WI38 (cell line): ENCODE measurements around the gene STARD13.
A peak's percentile ranks its signal among the peaks of the same experiment; 100 is the strongest.

Experiments
- H3K4me3 ChIP-seq: 2 replicates; pipeline ENCODE4 v1.5.1; 2011; ENCODE audit warnings: low read depth, mild to moderate bottlenecking, control low read depth, low read length
- TF ChIP-seq, protein P1 (sequence below): IDR thresholded peaks from 2 replicates; pipeline ENCODE4 v1.5.1; 2012; ENCODE audit warnings: low read depth, mild to moderate bottlenecking, control low read depth, low read length

Gene STARD13

DNA sequence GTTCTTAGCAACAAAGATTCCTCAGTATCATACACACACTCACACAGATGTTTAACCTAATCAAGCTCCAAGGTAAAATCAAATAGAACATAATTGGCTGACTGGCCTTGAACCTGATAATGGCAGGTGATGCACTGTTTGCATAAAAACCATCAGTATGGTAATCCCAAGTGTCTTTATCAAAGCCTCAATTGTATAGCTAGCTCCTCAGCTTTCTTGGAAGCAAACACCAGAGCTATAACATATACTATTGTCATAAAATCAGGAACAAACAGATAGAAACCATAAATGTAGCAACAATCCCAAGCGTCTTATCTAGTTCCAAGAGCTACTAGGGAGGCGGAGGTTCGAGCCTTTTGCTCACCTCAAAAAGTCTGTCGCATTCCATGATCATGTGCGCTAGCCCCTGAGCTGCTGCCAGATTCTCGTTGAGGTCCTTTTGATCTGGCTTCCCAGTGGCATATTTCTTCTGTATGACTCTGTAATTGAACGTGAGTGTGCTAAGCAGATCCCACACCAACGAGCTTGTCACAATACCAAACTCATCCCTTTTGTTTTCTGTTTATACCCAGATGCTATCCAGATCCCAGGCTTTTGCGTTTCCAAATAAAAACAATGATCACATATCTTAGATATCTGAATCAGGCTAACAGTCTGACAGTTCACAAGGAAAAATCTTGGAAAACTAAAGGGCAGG, 174.0 kb downstream of the STARD13 start:
- TF ChIP-seq, protein P1, sequence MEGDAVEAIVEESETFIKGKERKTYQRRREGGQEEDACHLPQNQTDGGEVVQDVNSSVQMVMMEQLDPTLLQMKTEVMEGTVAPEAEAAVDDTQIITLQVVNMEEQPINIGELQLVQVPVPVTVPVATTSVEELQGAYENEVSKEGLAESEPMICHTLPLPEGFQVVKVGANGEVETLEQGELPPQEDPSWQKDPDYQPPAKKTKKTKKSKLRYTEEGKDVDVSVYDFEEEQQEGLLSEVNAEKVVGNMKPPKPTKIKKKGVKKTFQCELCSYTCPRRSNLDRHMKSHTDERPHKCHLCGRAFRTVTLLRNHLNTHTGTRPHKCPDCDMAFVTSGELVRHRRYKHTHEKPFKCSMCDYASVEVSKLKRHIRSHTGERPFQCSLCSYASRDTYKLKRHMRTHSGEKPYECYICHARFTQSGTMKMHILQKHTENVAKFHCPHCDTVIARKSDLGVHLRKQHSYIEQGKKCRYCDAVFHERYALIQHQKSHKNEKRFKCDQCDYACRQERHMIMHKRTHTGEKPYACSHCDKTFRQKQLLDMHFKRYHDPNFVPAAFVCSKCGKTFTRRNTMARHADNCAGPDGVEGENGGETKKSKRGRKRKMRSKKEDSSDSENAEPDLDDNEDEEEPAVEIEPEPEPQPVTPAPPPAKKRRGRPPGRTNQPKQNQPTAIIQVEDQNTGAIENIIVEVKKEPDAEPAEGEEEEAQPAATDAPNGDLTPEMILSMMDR: no peak
- no peak overlapping the region for H3K4me3 ChIP-seq

DNA sequence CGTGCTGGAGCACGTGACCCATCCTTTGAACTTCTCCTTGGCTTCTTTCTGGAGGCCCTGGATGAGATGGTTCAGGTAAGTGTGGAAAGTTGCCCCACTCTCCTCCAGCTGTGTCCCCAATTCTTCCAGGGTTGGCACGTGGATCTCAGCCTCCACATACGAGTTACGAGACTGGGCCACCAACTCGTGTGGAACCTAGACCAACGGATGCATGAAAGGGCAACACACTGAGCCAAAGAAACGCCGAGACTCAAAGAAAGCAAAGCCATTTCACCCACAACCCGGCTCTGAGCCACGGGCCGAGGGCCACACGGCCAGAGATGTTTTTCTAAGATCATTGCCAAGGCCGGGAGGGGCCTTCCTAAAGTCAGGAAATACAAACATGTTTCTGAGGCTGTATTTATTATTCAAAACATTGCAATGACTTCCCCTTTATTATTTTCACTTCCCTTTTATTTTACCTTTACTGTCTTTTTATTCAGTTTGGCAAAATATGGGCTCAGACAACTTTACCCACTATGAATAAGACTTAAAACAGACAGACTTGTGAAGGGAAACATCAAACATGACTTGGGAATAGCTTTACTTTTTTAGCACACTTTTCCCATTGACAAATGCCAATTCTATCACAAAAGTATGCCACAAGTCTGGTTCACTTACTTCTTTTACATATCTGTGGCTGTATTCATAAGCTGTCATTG, 174.7 kb downstream of the STARD13 start:
- no peak overlapping the region for H3K4me3 ChIP-seq
- TF ChIP-seq, protein P1: no peak

DNA sequence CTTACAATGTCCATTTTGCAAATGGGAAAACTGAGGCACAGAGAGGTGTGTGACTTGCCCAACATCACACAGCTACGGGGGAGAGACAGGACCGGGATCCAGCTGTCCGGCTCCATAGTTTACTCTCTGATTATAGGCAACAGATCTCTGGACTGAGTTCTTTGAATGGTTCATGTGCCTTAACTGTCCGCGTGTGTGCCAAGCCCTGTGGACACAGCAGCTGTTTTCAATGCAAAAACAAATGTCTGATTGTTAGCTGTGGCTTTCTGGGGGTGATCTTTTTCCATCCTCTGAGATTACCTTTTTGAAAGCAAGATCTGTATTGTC, 175.2 kb downstream of the STARD13 start:
- H3K4me3 ChIP-seq: no peak overlapping the region
- TF ChIP-seq, protein P1: no peak

DNA sequence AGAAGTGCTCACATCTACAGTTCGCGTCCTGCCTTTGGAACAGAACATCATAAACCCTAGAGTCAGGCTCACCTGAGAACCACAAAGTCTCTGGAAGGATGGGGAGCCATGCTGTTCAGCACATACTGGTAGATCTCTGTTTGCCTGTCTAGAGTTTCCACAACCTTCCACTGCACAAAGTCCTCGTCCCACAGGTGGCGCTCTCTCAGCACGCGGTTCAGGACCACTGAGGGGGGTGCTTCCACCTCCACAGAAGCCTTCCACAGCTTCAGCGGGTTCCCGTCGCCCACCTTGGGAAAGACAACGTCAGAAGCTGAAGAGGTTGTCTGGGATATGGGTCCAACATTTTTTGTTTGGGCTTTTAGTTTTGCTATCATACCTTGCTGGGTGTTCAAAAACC, 175.8 kb downstream of the STARD13 start:
- TF ChIP-seq, protein P1: peak; percentile 21; the same call in 1 of the 2 replicates
- no peak overlapping the region for H3K4me3 ChIP-seq

DNA sequence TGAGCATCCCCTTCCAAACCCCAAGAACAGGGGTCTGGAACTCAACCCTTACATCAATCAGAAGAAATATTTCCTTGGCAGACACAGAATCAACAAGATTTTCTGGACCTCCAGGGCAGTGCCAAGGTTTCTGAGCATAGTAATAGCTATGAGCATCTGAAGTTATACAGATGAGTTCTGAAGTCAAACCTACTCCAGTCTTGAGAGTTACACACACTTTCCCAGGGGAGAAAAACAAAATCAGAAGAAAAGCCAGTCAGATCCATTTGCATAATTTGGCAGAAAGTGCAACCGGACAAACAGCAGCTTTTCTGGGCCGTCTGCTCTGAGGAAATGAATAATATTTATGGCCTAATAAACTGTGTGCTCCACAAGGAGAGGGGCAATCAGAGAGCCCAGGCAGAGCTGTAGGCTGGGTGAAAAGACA, 176.3 kb downstream of the STARD13 start:
- TF ChIP-seq, protein P1: no peak
- no peak overlapping the region for H3K4me3 ChIP-seq

DNA sequence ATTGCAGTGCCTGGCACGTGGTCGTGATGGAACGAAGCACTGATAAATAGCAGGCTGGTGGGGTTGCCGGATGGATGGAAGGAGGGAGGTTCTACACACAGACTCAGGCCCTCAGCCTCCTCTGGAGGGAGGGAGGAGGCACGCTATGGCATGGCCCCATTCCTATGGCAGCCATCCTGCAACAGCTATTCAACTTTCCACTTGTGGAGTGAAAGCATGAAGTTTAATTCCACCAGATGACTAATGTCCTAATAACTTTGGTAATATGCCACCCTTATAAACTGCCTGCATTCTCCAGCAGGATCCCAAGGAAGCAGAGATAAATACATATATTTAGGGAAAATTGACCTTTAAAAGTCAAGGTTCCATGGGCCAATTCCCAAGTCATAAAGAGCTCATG, 176.9 kb downstream of the STARD13 start:
- TF ChIP-seq, protein P1: no peak
- no peak overlapping the region for H3K4me3 ChIP-seq

DNA sequence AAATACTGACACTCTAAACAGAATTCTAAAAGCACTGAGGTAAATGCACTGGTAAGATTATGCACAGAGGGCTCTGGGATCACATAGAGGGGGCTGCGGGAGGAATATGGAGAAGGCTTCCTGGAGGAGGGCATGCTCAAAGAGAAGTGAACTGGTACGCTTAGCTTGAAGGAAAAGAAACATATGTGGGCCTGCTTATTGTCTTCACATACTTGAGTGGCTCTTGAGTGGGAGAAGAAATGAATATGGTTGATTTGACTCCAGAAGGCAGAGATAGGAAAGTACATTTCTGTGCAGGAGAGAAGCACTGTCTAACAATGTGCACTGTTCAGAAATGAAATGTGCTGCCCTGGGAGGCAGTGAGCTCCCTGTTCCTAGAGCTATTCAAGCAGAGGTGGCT, 178.2 kb downstream of the STARD13 start:
- TF ChIP-seq, protein P1: no peak
- H3K4me3 ChIP-seq: no peak overlapping the region
